Activated B cell treated with CpG ODN at 0.5 μM for 24 hours (primary cell): ENCODE data around the gene MTPN. TPM values are rescaled to one million over a fixed set of nuclear protein-coding genes. Genes with fewer than 3 reads are reported as not detected.
A peak's percentile ranks its signal among the peaks of the same experiment; 100 is the strongest.

Source experiments
- ATAC-seq: fragments of 200-7000 bp; cut with Tn5 transposase; one replicate; pipeline ENCODE4 v1.10.0; 2021; ENCODE audit warnings: low read depth, mild to moderate bottlenecking, moderate library complexity
- CTCF ChIA-PET: fragments of 350-600 bp; sonication (Branson Sonifier 250); formaldehyde crosslinking; loops from one replicate; lab custom pipeline; 2021; ENCODE audit warnings: antibody characterized with exemption; lab: Charles Lee
- POLR2A ChIA-PET: fragments of 350-600 bp; sonication (Branson Sonifier 250); formaldehyde crosslinking; loops from one replicate; lab custom pipeline; 2021; ENCODE audit warnings: antibody characterized with exemption; lab: Charles Lee
- DNase-seq: peaks from one replicate; pipeline ENCODE4 v3.0.0; 2022
- H3K27ac Mint-ChIP-seq: one replicate; pipeline ENCODE4 v1.8.0; 2020; ENCODE audit warnings: mixed read lengths
- H3K27me3 Mint-ChIP-seq: one replicate; pipeline ENCODE4 v1.8.0; 2021; ENCODE audit warnings: mixed read lengths
- H3K36me3 Mint-ChIP-seq: one replicate; pipeline ENCODE4 v1.8.0; 2021; ENCODE audit warnings: low read depth, mixed read lengths
- H3K4me1 Mint-ChIP-seq: one replicate; pipeline ENCODE4 v1.8.0; 2021; ENCODE audit warnings: mixed read lengths
- H3K4me3 Mint-ChIP-seq: one replicate; pipeline ENCODE4 v1.8.0; 2020; ENCODE audit warnings: mild to moderate bottlenecking, mixed read lengths
- H3K9me3 Mint-ChIP-seq: one replicate; pipeline ENCODE4 v1.8.0; 2020; ENCODE audit warnings: mixed read lengths
- CTCF ChIP-seq: fragments of 200-600 bp; IDR thresholded peaks from one replicate; pipeline ENCODE4 v1.8.0; 2022; ENCODE audit warnings: antibody characterized with exemption, mild to moderate bottlenecking
- intact Hi-C: fragments of 100-400 bp; cut with micrococcal nuclease; formaldehyde crosslinking; loops from one replicate; pipeline ENCODE4 v1.15.1; 2024
- total RNA-seq: library from RNA; stranded (reverse); gene quantifications from 2 replicates; pipeline ENCODE4 v1.2.3, GENCODE V29; 2022

MTPN gene
- total RNA-seq, 1 donor from 2014 or later, result 137 TPM

GRCh38 chr7:135930565-135931461 is 46.3 kb downstream of the MTPN start:
- intact Hi-C loops, result no loop called here

GRCh38 chr7:135929722-135930141 is 47.4 kb downstream of the MTPN start:
- TF ChIP-seq CTCF, result no peak
- ChIA-PET CTCF (interaction anchor here (1.1 kb wide), 1 partner anchor 13 kb away, joined by 3 read pairs; no protein-coding TSS in a partner anchor), POLR2A (no interaction called here)
- intact Hi-C loops, result no loop called here
- no peak for ATAC-seq
- Mint-ChIP-seq H3K36me3 (peaks cover 70% of the 10 kb centered on the region), H3K27me3 (no peaks in the 10 kb centered on the region), H3K4me1 (peaks cover 36% of the 10 kb centered on the region), H3K9me3 (no peaks in the 10 kb centered on the region), H3K27ac (no peak overlapping the region), H3K4me3 (no peak overlapping the region)
- DNase-seq, result no peak

More at GRCh38 chr7:135930565-135931461, 46.3 kb downstream of the MTPN start:
- DNase-seq, result no peak
- H3K27me3 Mint-ChIP-seq, result no peaks in the 10 kb centered on the region
- ChIA-PET POLR2A (no interaction called here), CTCF (no interaction called here)
- peaks cover 69% of the 10 kb centered on the region for H3K36me3 Mint-ChIP-seq
- H3K4me3 Mint-ChIP-seq, result no peak overlapping the region
- H3K4me1 Mint-ChIP-seq, result peaks cover 44% of the 10 kb centered on the region
- no peak for ATAC-seq
- H3K27ac Mint-ChIP-seq, result peak overlapping the region; percentile 66
- no peaks in the 10 kb centered on the region for H3K9me3 Mint-ChIP-seq
- TF ChIP-seq CTCF, result no peak

GRCh38 chr7:135929249-135929648 is 47.9 kb downstream of the MTPN start:
- Mint-ChIP-seq H3K9me3 (no peaks in the 10 kb centered on the region), H3K4me1 (peaks cover 31% of the 10 kb centered on the region), H3K4me3 (no peak overlapping the region), H3K36me3 (peaks cover 70% of the 10 kb centered on the region), H3K27me3 (no peaks in the 10 kb centered on the region), H3K27ac (no peak overlapping the region)
- TF ChIP-seq CTCF, result no peak
- no peak for ATAC-seq
- ChIA-PET POLR2A (no interaction called here), CTCF (interaction anchor here (1.1 kb wide), 1 partner anchor 14 kb away, joined by 3 read pairs; no protein-coding TSS in a partner anchor)
- no peak for DNase-seq
- intact Hi-C loops, result no loop called here

- Mint-ChIP-seq H3K9me3 (no peaks in the 10 kb centered on the region), H3K27me3 (no peaks in the 10 kb centered on the region), H3K27ac (no peak overlapping the region), H3K4me1 (peaks cover 25% of the 10 kb centered on the region), H3K36me3 (peaks cover 66% of the 10 kb centered on the region), H3K4me3 (no peak overlapping the region)
- ChIA-PET POLR2A (no interaction called here), CTCF (no interaction called here)
- no peak for TF ChIP-seq CTCF
- ATAC-seq (no peak), DNase-seq (no peak)
- intact Hi-C loops, result no loop called here
Observed at GRCh38 chr7:135928136-135928535, 49.0 kb downstream of the MTPN start.

- Mint-ChIP-seq H3K27me3 (no peaks in the 10 kb centered on the region), H3K36me3 (peaks cover 62% of the 10 kb centered on the region), H3K9me3 (peaks cover 3% of the 10 kb centered on the region), H3K27ac (no peak overlapping the region), H3K4me3 (no peak overlapping the region), H3K4me1 (peaks cover 21% of the 10 kb centered on the region)
- ATAC-seq (no peak), DNase-seq (no peak)
- intact Hi-C loops, result no loop called here
- POLR2A ChIA-PET, result no interaction called here
- CTCF ChIA-PET, result no interaction called here
- no peak for TF ChIP-seq CTCF
Observed at GRCh38 chr7:135925210-135925609, 51.9 kb downstream of the MTPN start.
